HepG2 (cell line): ENCODE data around the gene MNT.

ENCODE experiments used
- EZH2 ChIP-seq: conservative IDR thresholded peaks from 2 replicates; pipeline ENCODE4 v1.6.1; 2012; ENCODE audit warnings: mild to moderate bottlenecking, low read depth, low read length, moderate library complexity
- MYC ChIP-seq: sonication (generic); formaldehyde crosslinking; IDR thresholded peaks from 2 replicates; pipeline ENCODE4 v1.9.0; 2021; ENCODE audit warnings: missing genetic modification reagents, borderline replicate concordance
- POLR2A ChIP-seq, 2 experiments: IDR thresholded peaks; 2 replicates each; pipeline ENCODE4 v1.6.1; 2011; ENCODE audit warnings: low read depth in 2 of 2, low read length in 2 of 2, mild to moderate bottlenecking in 1 of 2, moderate library complexity in 1 of 2; ENCODE audit not compliant: insufficient read depth in 1 of 2
- TF ChIP-seq, protein P1 (sequence below): sonication (generic); formaldehyde crosslinking; IDR thresholded peaks from 2 replicates; pipeline ENCODE4 v1.8.1; 2022; ENCODE audit warnings: low read depth, mild to moderate bottlenecking, missing genetic modification reagents
- TF ChIP-seq, protein P2 (sequence below): sonication (generic); formaldehyde crosslinking; conservative IDR thresholded peaks from 2 replicates; pipeline ENCODE4 v1.4.0; 2020; ENCODE audit warnings: missing genetic modification reagents
- TF ChIP-seq, protein P3 (sequence below): sonication (generic); formaldehyde crosslinking; IDR thresholded peaks from 2 replicates; pipeline ENCODE4 v1.5.0; 2020; ENCODE audit warnings: mild to moderate bottlenecking, missing genetic modification reagents, moderate library complexity

DNA sequence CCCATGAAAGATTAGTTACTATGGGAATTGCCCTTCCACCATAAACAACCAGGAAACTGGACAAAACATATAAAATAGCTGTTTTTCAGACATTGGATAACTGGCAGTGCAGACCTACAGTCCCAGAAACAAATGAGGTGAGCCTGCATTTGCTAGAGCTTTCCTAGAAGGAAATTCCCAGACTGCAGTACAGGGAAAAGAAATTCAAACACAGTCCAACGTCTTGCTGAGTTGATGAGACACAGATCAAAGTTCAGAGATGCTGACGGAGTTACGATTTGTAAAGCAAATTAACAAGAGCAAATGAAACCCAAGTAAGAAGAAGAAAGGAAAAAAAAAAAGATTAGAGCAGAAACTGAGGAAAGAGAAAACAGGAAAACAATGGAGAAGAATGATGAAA is 41.3 kb upstream of the MNT start:
- TF ChIP-seq EZH2 (no peak), POLR2A (IDR thresholded peaks at IDR 0.05; ENCODE audit: insufficient read depth in 1 of 2, low read depth in 2 of 2, low read length in 2 of 2) (no peak), MYC (CRISPR knock-in tag) (no peak)
- TF ChIP-seq, protein P1, sequence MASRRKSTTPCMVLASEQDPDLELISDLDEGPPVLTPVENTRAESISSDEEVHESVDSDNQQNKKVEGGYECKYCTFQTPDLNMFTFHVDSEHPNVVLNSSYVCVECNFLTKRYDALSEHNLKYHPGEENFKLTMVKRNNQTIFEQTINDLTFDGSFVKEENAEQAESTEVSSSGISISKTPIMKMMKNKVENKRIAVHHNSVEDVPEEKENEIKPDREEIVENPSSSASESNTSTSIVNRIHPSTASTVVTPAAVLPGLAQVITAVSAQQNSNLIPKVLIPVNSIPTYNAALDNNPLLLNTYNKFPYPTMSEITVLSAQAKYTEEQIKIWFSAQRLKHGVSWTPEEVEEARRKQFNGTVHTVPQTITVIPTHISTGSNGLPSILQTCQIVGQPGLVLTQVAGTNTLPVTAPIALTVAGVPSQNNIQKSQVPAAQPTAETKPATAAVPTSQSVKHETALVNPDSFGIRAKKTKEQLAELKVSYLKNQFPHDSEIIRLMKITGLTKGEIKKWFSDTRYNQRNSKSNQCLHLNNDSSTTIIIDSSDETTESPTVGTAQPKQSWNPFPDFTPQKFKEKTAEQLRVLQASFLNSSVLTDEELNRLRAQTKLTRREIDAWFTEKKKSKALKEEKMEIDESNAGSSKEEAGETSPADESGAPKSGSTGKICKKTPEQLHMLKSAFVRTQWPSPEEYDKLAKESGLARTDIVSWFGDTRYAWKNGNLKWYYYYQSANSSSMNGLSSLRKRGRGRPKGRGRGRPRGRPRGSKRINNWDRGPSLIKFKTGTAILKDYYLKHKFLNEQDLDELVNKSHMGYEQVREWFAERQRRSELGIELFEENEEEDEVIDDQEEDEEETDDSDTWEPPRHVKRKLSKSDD (CRISPR knock-in tag), result no peak
- TF ChIP-seq, protein P2, sequence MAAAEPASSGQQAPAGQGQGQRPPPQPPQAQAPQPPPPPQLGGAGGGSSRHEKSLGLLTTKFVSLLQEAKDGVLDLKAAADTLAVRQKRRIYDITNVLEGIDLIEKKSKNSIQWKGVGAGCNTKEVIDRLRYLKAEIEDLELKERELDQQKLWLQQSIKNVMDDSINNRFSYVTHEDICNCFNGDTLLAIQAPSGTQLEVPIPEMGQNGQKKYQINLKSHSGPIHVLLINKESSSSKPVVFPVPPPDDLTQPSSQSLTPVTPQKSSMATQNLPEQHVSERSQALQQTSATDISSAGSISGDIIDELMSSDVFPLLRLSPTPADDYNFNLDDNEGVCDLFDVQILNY, result no peak
- TF ChIP-seq, protein P3, sequence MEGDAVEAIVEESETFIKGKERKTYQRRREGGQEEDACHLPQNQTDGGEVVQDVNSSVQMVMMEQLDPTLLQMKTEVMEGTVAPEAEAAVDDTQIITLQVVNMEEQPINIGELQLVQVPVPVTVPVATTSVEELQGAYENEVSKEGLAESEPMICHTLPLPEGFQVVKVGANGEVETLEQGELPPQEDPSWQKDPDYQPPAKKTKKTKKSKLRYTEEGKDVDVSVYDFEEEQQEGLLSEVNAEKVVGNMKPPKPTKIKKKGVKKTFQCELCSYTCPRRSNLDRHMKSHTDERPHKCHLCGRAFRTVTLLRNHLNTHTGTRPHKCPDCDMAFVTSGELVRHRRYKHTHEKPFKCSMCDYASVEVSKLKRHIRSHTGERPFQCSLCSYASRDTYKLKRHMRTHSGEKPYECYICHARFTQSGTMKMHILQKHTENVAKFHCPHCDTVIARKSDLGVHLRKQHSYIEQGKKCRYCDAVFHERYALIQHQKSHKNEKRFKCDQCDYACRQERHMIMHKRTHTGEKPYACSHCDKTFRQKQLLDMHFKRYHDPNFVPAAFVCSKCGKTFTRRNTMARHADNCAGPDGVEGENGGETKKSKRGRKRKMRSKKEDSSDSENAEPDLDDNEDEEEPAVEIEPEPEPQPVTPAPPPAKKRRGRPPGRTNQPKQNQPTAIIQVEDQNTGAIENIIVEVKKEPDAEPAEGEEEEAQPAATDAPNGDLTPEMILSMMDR (CRISPR knock-in tag), result no peak
